Brain microvascular endothelial cell (primary cell): ENCODE data around the gene DGKB.

Source experiments
- DNase-seq: peaks from one replicate; pipeline ENCODE4 v3.0.0-alpha.2; 2020
- H3K27ac ChIP-seq: fragments of 250-450 bp; sonication (Bioruptor Pico); 2 replicates; pipeline ENCODE4 v1.5.1; 2020; ENCODE audit warnings: mild to moderate bottlenecking, moderate library complexity
- H3K27me3 ChIP-seq: fragments of 250-450 bp; sonication (Bioruptor Pico); replicated peaks from 2 replicates; pipeline ENCODE4 v1.5.1; 2020; ENCODE audit warnings: mild to moderate bottlenecking
- H3K36me3 ChIP-seq: fragments of 250-450 bp; sonication (Bioruptor Pico); replicated peaks from 2 replicates; pipeline ENCODE4 v1.5.1; 2020; ENCODE audit warnings: mild to moderate bottlenecking
- H3K4me3 ChIP-seq: 2 replicates; pipeline ENCODE4 v1.5.1; 2011; ENCODE audit warnings: low read depth, mild to moderate bottlenecking, control low read depth, low read length, moderate library complexity
- in situ Hi-C: cut with HindIII; loops from 2 replicates; pipeline ENCODE4 v1.10.0; 2017; ENCODE audit warnings: low sequenced_read_pairs, low pct_ligation_motif_present
- TF ChIP-seq, protein P1 (sequence below): IDR thresholded peaks from 2 replicates; pipeline ENCODE4 v1.5.1; 2011; ENCODE audit warnings: low read depth, mild to moderate bottlenecking, moderate library complexity, low read length, control low read depth, inconsistent platforms; ENCODE audit errors: missing control alignments

The DGKB gene

DNA sequence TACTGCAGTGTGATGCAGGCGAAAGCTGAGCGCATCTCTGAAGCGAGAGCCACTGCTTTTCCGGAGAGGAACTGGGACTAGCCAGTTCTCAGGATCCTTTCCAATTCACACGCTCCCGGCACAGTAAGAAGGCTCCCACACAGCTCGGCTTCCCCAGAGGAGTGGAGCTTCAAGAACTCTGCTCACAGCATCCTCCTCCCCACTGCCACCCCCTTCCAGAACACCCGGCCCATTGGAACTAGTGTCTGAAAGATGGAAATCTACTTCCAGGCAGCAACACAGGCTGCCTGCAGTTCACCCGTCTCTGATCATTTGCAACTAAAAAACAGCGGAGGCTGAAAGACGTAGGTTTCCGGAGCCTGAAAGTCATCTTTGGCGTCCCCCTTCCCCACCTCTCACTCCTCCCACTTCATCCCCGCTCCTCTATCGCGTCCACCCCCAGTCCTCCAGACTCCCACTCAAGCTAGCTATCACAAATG is at the start of gene DGKB:
TSS of gene DGKB (minus strand) at position 163 of the 479 bp plus-strand sequence.
- Histone ChIP-seq H3K27ac (no peak within 1 kb of the TSS), H3K4me3 (peak within 1 kb of the TSS; percentile 56), H3K27me3 (no peaks in the 10 kb centered on the region), H3K36me3 (no peaks in the 10 kb centered on the region)
- in situ Hi-C loops = no loop called here
- TF ChIP-seq, protein P1, sequence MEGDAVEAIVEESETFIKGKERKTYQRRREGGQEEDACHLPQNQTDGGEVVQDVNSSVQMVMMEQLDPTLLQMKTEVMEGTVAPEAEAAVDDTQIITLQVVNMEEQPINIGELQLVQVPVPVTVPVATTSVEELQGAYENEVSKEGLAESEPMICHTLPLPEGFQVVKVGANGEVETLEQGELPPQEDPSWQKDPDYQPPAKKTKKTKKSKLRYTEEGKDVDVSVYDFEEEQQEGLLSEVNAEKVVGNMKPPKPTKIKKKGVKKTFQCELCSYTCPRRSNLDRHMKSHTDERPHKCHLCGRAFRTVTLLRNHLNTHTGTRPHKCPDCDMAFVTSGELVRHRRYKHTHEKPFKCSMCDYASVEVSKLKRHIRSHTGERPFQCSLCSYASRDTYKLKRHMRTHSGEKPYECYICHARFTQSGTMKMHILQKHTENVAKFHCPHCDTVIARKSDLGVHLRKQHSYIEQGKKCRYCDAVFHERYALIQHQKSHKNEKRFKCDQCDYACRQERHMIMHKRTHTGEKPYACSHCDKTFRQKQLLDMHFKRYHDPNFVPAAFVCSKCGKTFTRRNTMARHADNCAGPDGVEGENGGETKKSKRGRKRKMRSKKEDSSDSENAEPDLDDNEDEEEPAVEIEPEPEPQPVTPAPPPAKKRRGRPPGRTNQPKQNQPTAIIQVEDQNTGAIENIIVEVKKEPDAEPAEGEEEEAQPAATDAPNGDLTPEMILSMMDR = no peak
- peak; percentile 45 for DNase-seq

DNA sequence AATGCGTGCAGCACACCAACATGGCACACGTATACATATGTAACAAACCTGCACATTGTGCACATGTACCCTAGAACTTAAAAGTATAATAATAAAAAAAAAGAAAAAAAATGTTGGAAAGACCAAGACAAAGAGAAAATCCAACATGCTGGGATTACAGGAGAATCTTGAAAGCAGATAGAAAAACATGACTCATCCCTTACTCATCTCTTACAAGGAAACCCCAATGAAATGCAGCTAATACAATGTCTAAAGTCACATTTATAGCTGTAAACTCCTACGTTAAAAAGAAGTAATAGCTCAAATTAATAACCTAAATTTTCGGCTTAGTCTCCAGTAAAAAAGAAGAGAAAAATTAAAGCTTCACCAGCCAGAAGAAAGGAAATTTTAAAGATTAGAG is 47.5 kb upstream of the DGKB start:
- Histone ChIP-seq H3K36me3 (no peaks in the 10 kb centered on the region), H3K27me3 (no peaks in the 10 kb centered on the region), H3K27ac (no peak overlapping the region), H3K4me3 (no peak overlapping the region)
- in situ Hi-C loops = no loop called here
- no peak for DNase-seq
- TF ChIP-seq, protein P1 = no peak

DNA sequence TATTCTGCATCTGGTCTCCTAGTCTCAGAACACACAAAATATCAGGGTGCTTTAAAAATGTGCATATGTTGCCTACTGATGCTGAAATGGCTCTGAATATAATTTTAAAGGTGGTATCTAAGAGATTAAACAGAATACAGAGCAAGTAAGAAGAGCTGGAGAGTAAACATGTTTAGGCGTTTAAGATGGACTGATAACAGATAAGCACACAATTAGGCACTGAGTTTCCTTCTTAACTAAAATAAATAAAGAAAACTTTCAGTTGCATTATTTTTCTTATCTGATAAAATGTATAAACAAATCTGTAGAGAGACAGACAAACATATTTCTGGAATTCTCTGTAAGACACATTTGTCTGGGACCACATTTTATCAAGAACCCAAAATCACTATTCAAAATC is 35.6 kb upstream of the DGKB start:
- in situ Hi-C loops = no loop called here
- Histone ChIP-seq H3K4me3 (no peak overlapping the region), H3K27ac (no peak overlapping the region), H3K27me3 (no peaks in the 10 kb centered on the region), H3K36me3 (no peaks in the 10 kb centered on the region)
- TF ChIP-seq, protein P1 = no peak
- DNase-seq = no peak

DNA sequence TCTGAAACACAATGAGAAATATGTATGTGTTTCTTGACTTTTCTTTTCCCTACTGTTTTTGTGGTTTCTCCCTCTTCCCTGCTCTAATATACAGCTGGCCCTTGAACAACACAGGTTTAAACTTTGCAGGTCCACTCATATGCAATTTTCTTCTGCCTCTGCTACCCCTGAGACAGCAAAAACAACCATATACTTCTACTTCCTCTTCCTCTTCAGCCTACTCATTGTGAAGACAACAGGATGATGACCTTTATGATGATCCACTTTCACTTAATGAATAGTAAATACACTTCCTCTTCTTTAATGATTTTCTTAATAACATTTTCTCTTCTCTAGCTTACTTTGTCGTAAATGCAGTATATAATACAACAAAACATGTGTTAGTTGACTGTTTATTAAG is 35.0 kb upstream of the DGKB start:
- H3K4me3 ChIP-seq = no peak overlapping the region
- in situ Hi-C loops = no loop called here

DNA sequence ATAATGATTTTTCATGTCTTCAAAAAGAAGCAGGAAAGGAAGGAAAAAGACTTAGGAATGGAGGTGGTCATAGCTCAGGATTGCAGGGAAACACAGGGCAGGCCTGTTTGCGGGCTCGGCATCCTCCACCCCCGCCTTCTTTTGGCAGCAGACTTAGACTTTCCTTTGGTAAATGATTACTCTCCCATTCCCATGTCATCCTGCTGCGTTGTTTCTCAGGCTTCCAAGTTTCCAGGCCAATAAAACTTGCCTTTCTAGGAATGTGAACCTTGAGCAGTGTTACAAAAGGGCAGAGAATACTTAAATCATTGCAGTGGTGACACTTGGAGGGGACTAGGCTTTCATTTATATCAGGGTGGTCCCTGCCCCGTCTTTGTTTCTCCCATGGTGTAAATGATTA is 34.0 kb upstream of the DGKB start:
- TF ChIP-seq, protein P1 = no peak
- Histone ChIP-seq H3K36me3 (no peaks in the 10 kb centered on the region), H3K27ac (no peak overlapping the region), H3K27me3 (no peaks in the 10 kb centered on the region), H3K4me3 (no peak overlapping the region)
- in situ Hi-C loops = no loop called here
- no peak for DNase-seq

More for the DNA sequence above, 35.0 kb upstream of the DGKB start:
- TF ChIP-seq, protein P1 = no peak
- no peak for DNase-seq
- H3K36me3 ChIP-seq = no peaks in the 10 kb centered on the region
- H3K27me3 ChIP-seq = no peaks in the 10 kb centered on the region
- H3K27ac ChIP-seq = no peak overlapping the region

DNA sequence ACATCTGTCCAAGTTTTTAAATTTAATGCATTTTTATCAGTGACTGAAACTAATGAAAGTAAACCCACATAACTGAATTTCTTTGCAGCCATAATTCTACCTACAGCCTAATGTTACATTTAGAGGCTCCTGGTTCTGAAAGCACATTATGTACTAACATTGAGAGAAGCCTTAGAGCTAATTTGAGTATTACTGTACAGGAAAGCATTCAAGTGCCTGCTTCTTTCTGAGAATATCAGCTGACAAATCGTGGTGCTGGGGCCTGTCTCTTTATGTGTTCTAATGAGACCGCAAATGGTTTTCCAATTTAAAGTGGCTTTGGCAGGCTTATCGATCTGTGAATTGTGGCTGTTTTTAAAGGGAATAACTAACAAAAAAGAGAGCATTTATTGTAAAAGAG is 32.3 kb upstream of the DGKB start:
- Histone ChIP-seq H3K27me3 (no peaks in the 10 kb centered on the region), H3K4me3 (no peak overlapping the region), H3K36me3 (no peaks in the 10 kb centered on the region), H3K27ac (no peak overlapping the region)
- TF ChIP-seq, protein P1 = no peak
- DNase-seq = no peak
- in situ Hi-C loops = no loop called here
